ENCODE results near the gene DUSP16. TPM values are rescaled to one million over a fixed set of nuclear protein-coding genes. Genes with fewer than 3 reads are reported as not detected.
A peak's percentile ranks its signal among the peaks of the same experiment; 100 is the strongest.
"Not testable (repeated sequence)": the region's sequence is repeated elsewhere in the genome, so short reads cannot be mapped to it uniquely, and the experiment has no call there.

The DUSP16 gene
- total RNA-seq, 1 donor from 2014 or later: 12.9 TPM

DNA sequence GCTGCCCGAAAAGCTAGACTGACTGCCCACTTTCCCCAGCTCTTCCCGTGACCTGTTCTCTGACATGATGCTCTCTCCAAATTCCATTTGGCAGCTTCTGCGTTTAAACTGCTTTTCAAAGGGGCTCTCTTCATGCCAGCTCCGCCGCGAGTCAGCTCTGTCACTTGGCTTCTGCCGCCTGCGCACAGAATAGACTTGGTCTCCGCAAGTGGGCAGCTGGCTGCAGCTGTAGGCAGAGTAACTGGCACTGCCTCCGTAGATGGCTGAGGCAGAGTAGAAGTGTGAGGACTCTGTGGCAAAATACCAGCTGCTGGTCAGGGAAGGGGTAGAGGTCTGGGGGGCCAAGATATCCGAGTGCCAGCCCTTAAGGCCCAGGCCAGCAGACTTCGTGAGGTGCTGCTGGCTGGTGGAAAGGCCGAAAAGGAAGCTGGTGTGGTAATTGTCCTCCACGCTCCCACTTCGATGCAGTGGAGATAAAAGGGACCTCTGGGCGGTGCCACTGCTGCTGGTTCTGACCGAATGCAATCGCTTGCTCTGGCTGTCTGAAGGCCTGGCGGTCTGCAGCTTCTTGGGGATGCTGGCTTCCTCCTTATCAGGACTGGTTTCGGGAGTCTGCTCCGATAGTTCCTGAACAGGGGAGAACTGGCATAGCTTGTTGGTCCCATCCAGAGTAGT lies 85.7 kb downstream of the DUSP16 start:
- peaks cover 1% of the 10 kb centered on the region for H3K27me3 Mint-ChIP-seq (ENCODE audit: unreplicated experiment)

DNA sequence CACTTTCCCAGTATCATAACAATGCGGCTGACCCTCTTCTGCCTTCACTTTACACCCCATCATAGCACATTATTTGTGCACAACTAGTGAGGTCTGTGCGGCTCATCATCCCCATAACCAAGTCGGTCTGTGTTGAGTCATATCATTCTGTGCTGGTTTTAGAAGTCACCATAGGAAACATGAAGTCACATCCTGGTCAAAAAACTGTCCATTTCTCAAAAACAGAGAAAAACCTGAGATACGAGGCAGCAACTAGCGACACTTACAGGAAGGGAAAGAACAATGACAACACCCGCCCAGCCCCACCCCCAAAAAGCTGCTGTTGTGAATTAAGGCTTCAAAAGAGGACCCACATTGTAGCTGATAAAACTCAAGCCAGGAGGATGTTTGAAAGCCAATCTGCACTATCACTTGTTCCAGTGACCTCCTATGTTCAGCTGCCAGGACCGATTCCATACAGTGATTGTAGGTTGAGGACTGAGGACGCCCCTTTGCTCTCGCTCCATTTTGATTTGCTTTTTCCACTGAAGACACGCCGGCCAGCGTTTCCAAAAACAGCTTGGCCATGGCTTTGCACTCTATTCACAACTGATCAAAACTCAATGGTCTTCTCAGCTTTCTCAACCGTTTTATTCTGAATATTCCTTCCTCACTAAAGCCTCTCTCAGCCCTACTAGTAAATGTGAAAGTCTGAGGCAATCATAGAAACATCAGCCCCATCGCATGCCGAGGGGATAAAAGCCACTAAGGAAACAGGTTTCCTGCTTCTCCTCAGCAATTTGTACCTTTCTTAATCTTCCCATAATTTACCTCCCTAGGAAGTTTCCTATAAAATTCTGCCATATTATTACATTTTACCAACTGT lies 87.5 kb downstream of the DUSP16 start:
- no peaks in the 10 kb centered on the region for H3K9me3 Mint-ChIP-seq (ENCODE audit: unreplicated experiment)
- H3K27ac Mint-ChIP-seq (ENCODE audit: unreplicated experiment): peak overlapping the region; percentile 80
- TF ChIP-seq, protein P1, sequence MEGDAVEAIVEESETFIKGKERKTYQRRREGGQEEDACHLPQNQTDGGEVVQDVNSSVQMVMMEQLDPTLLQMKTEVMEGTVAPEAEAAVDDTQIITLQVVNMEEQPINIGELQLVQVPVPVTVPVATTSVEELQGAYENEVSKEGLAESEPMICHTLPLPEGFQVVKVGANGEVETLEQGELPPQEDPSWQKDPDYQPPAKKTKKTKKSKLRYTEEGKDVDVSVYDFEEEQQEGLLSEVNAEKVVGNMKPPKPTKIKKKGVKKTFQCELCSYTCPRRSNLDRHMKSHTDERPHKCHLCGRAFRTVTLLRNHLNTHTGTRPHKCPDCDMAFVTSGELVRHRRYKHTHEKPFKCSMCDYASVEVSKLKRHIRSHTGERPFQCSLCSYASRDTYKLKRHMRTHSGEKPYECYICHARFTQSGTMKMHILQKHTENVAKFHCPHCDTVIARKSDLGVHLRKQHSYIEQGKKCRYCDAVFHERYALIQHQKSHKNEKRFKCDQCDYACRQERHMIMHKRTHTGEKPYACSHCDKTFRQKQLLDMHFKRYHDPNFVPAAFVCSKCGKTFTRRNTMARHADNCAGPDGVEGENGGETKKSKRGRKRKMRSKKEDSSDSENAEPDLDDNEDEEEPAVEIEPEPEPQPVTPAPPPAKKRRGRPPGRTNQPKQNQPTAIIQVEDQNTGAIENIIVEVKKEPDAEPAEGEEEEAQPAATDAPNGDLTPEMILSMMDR (IDR thresholded peaks at IDR 0.05; ENCODE audit: unreplicated experiment): no peak
- H3K36me3 Mint-ChIP-seq (ENCODE audit: low read depth, unreplicated experiment): peaks cover 31% of the 10 kb centered on the region
- peaks cover 12% of the 10 kb centered on the region for H3K4me1 Mint-ChIP-seq (ENCODE audit: unreplicated experiment)
- DNase-seq (ENCODE audit: low spot score): no peak
- no peak overlapping the region for H3K4me3 Mint-ChIP-seq (ENCODE audit: unreplicated experiment)
- peaks cover 3% of the 10 kb centered on the region for H3K27me3 Mint-ChIP-seq (ENCODE audit: unreplicated experiment)

More for the DNA sequence above, 85.7 kb downstream of the DUSP16 start:
- peaks cover 20% of the 10 kb centered on the region for H3K4me1 Mint-ChIP-seq (ENCODE audit: unreplicated experiment)
- H3K36me3 Mint-ChIP-seq (ENCODE audit: low read depth, unreplicated experiment): peaks cover 20% of the 10 kb centered on the region
- no peak for DNase-seq (ENCODE audit: low spot score)
- TF ChIP-seq, protein P1 (IDR thresholded peaks at IDR 0.05; ENCODE audit: unreplicated experiment): no peak
- no peaks in the 10 kb centered on the region for H3K9me3 Mint-ChIP-seq (ENCODE audit: unreplicated experiment)
- H3K27ac Mint-ChIP-seq (ENCODE audit: unreplicated experiment): no peak overlapping the region
- no peak overlapping the region for H3K4me3 Mint-ChIP-seq (ENCODE audit: unreplicated experiment)

- Mint-ChIP-seq H3K9me3 (ENCODE audit: unreplicated experiment) (no peaks in the 10 kb centered on the region), H3K4me3 (ENCODE audit: unreplicated experiment) (no peak overlapping the region), H3K4me1 (ENCODE audit: unreplicated experiment) (peaks cover 12% of the 10 kb centered on the region), H3K27me3 (ENCODE audit: unreplicated experiment) (peaks cover 5% of the 10 kb centered on the region), H3K36me3 (ENCODE audit: low read depth, unreplicated experiment) (peaks cover 31% of the 10 kb centered on the region), H3K27ac (ENCODE audit: unreplicated experiment) (peak overlapping the region; percentile 80)
- no peak for DNase-seq (ENCODE audit: low spot score)
- TF ChIP-seq, protein P1 (IDR thresholded peaks at IDR 0.05; ENCODE audit: unreplicated experiment): no peak
Observed at GRCh38 chr12:12474471-12474928, 88.2 kb downstream of the DUSP16 start.

DNA sequence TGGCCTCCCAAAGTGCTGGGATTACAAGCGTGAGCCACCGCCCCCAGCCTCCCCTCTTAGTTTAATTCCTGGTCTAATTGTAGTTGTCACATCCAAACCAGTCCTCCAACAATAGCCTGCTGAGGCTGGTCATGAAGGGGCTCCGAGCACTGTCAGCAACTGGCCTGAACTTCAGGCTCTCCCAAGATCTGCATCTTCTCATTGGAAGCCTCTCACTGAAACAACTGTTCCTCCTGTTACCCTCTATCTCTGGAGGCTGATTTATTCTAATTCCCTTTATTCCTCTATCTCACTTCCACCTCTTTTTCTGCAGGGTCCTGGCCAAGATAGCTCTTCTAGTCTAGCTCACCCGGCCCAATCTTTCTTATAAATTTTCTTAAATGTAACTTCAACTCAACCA lies 89.4 kb downstream of the DUSP16 start:
- H3K27ac Mint-ChIP-seq (ENCODE audit: unreplicated experiment): peak overlapping the region; percentile 22
- no peak for DNase-seq (ENCODE audit: low spot score)
- peaks cover 12% of the 10 kb centered on the region for H3K4me1 Mint-ChIP-seq (ENCODE audit: unreplicated experiment)
- H3K36me3 Mint-ChIP-seq (ENCODE audit: low read depth, unreplicated experiment): peaks cover 24% of the 10 kb centered on the region
- H3K9me3 Mint-ChIP-seq (ENCODE audit: unreplicated experiment): no peaks in the 10 kb centered on the region
- H3K4me3 Mint-ChIP-seq (ENCODE audit: unreplicated experiment): peak overlapping the region; percentile 8
- peaks cover 4% of the 10 kb centered on the region for H3K27me3 Mint-ChIP-seq (ENCODE audit: unreplicated experiment)
- TF ChIP-seq, protein P1 (IDR thresholded peaks at IDR 0.05; ENCODE audit: unreplicated experiment): no peak

DNA sequence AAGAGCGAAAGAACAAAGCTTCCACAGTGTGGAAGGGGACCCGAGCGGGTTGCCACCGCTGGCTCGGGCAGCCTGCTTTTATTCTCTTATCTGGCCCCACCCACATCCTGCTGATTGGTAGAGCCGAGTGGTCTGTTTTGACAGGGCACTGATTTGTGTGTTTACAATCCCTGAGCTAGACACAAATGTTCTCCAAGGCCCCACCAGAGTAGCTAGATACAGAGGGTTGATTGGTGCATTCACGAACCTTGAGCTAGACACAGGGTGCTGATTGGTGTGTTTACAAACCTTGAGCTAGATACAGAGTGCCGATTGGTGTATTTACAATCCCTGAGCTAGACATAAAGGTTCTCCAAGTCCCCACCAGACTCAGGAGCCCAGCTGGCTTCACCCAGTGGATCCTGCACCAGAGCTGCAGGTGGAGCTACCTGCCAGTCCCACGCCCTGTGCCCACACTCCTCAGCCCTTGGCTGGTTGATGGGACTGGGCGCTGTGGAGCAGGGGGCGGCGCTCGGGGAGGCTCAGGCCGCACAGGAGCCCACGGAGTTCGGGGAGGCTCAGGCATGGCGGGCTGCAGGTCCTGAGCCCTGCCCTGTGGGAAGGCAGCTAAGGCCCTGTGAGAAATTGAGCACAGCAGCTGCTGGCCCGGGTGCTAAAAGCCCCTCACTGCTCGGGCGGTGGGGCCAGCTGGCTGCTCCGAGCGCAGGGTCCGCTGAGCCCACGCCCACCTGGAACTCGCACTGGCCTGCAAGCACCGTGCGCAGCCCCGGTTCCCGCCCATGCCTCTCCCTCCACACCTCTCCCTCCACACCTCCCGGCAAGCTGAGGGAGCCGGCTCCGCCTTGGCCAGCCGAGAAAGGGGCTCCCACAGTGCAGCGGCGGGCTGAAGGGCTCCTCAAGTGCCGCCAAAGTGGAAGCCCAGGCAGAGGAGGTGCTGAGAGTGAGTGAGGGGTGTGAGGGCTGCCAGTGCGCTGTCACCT lies 90.4 kb downstream of the DUSP16 start:
- peaks cover 12% of the 10 kb centered on the region for H3K4me1 Mint-ChIP-seq (ENCODE audit: unreplicated experiment)
- not testable (repeated sequence) for H3K4me3 Mint-ChIP-seq (ENCODE audit: unreplicated experiment); H3K27ac Mint-ChIP-seq (ENCODE audit: unreplicated experiment); H3K9me3 Mint-ChIP-seq (ENCODE audit: unreplicated experiment); DNase-seq (ENCODE audit: low spot score); H3K27me3 Mint-ChIP-seq (ENCODE audit: unreplicated experiment)
- H3K36me3 Mint-ChIP-seq (ENCODE audit: low read depth, unreplicated experiment): peaks cover 24% of the 10 kb centered on the region

All from endothelial cell (in vitro differentiated cells).